HG02884 (cell line): Measurements from ENCODE around the gene CDH2.

Experiments
- ATAC-seq: cut with Tn5 transposase; IDR thresholded peaks from one replicate; pipeline ENCODE4 v1.9.1; 2021; ENCODE audit warnings: mild to moderate bottlenecking, moderate library complexity; ENCODE audit not compliant: unreplicated experiment

CDH2 gene

DNA sequence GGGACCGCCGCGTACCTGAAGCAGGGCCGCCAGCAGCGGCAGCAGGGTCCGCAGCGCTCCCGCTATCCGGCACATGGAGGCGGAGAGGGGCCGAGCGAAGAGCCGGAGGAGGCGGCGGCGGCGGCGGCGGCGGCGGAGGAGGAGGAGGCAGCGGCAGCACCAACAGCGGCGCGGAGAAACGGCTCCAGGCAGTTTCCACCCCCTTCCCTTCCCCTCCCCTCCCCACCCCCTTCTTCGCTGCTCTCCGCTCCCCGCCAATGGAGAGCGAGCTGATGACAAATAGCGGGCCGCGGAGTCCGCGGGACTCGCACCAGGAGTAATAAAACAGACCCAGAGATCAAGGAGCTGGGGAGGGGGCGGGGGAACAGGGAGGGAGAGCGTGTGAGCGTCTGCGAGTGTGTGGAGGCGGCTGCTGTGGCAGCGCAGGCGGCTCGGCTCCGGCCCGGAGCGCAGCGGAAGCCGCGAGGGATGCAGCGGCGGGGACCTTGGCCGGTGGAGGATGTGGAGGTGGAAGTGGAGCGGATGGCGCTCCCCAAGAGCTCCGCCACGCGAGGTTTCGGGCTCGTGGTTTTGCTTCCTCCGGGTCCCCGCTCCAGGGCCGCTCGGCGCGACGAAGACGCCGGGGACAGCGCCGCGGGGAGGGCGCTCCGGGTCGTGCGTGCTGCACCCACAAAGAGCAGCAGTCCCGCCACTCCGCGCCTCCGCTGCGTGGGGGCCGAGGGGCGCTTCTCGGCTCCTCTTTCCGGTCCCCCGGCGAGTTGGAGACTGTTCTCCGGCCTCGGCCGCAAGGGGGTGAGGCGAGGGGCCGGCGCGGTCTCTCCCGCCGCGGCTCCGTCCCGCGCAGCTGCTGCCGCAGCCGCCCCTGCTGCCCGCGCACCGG is at the start of gene CDH2:
CDH2 (minus strand) TSS at position 183 of the 880 bp plus-strand sequence; CDS start at position 75, 108 bp downstream.
- ATAC-seq, result no peak

DNA sequence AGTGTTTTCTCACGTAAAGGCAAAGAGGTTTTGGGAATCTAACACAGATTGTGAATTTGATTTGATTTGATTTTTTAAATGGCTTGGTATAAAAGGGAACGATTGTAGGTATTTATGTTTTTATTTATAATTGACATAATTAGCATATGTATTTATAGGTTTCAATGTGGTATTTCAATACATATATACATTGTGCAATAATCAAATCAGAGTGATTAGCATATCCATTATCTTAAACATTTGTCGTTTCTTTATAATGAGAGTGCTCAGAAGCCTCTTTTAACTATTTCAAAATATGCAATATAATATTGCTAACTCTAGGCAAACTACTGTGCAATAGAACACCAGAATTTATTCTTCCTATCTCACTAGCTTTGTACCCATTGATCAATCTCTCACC is 35.1 kb upstream of the CDH2 start:
- ATAC-seq, result no peak

DNA sequence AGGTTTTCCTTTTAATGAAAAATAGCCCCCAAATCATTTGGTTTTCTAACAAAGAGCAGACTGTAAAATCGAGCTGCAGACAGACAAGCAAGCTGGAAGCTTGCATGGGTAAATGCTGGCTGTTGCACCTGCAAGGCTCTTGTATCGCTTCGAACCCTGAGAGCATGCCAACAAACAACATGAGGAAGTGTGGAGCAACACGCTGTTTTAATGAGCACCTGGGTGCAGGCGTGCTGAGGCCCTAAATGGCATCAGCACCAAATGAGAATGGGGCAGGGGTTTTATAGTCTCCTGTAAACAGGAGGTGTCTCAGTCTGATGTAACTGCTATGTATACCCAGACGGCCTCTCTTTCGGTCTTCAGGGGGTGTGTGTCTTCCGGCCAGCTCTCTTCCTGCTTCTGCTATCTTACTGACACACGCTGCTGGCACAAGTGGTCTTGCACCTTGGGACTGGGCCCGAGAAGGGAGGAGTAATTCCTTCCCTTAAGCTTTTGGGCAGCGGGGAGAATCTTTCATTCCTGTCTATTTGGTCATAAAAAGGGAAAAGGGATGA is 31.9 kb upstream of the CDH2 start:
- ATAC-seq, result no peak

DNA sequence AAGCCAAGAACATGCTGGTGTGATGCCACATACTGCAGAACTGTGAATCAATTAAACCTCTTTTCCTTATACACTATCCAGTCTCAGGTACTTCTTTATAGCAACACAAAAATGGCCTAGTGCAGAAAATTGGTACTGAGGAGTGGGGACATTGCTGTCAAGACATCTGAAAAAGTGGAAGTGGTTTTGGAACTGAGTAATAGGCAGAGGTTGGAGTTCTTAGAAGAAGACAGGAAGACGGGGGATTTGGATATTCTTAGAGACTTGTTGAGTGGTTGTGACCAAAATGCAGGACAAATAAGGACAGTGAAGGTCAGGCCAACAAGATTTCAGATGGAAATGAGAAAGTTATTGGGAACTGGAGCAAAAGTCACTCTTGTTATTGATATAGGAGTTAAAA is 31.3 kb upstream of the CDH2 start:
- no peak for ATAC-seq

DNA sequence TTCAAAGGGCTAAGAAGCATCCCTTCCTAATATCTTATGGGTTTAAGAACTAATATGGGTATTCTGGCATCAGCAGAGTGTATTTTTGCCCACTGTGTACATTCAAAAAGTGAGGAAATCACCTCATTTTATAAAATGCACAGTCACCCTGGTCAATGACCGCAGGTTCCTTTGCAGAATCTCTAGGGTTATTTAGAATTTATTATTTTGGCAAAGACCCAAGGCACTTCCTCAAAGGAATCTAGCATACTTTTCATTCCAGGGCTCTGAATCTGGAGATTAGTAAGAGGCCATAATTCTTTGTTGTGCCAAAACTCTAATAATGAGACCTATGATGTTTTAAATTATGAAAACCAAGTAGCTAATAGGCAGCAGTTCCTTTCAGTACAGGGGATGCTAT is 27.2 kb upstream of the CDH2 start:
- ATAC-seq, result no peak

DNA sequence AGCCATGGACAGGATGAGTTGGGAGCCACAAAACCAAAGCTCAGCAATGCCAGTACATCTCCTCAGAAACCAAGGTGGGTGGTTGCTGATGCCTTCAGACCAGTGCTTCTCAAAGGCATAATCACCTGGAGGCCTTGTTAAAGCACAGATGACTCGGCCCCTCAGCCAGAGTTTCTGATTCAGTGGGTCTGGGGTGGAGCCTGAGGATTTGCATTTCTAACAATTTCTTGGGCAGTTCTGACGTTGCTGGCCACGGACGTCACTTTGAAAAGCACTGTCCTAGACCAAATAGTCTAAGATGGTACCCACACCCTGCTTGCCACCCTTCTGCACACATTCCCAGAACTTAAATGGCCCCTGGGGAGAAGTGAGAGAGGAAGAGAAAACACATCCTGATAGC is 24.1 kb upstream of the CDH2 start:
- ATAC-seq, result no peak

DNA sequence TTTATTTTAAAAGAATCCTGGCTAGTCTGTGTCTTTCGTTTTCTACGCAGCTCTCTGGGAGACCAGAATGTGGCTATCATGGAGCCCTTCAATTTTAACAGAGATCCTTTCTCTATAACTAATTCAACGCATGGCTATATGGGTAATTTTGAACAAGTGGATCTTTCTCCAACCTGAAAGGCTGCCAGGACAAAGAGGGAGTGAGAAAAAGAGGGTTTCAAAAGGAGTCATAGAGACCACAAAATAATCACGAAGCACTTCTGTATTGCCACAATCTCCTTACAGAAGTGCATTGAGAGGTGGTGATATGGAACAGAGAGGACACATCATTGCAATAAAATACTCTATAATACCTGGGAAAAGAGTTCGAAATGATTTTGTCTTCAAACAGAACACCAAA is 21.7 kb upstream of the CDH2 start:
- no peak for ATAC-seq

DNA sequence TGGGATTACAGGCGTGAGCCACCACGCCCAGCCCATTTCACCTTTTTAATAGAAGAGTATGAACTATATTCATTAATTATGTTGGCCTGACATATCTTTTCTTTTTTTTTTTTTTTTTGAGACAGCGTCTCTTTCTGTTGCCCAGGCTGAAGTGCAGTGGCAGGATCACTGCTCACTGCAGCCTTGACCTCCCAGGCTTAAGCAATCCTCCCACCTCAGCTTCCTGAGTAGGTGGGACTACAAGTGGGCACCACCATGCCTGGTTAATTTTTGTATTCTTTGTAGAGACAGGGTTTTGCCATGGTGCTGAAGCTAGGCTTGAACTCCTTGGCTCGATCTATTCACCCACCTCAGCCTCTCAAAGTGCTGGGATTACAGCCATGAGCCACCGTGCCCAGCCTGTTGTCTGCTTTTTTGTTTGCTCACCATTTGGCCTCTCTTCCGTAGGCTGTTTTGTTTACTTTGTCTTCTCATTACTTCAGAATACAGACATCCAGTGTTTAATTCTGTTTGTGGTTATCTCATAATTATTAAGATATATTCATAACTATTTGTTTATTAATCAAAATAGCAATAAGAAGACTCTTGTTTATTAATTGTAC is 16.3 kb upstream of the CDH2 start:
- no peak for ATAC-seq

DNA sequence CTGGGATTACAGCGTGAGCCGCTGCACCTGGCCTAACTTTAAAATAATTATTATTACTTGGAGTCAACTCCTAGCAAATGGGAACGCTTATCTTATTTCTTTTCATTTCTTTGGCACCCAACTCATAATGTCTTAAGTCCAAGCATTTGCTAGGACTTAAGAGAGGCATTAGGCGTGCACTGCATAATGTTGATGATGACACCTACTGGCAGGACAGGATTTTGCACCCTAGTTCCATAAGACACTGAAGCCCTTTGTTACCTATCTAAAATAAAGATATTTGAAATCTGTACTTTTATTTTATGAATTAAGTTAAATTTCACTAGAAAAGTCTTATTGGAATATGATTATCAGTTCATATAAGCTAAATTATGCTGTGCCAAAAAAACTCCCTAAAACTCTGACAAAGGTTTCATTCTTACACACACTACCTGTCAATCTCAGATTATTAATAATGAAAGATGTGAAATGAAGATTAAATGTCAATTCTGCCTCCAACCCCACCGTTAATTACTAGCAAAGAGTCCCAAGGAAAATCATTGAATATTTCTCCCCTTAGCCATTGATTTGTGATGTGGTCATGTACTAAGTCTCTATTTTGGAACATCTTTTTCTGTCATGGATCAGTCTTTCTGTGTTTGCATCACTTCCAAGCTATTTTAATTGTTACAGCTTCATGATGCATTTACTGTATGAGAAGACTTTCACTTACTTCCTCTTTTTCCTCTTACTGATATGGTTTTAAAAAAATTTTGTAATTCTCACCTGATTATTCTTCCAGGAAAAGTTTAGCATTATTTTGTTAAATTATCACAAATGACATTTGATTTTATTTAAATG is 12.7 kb upstream of the CDH2 start:
- peak; percentile 88 for ATAC-seq

DNA sequence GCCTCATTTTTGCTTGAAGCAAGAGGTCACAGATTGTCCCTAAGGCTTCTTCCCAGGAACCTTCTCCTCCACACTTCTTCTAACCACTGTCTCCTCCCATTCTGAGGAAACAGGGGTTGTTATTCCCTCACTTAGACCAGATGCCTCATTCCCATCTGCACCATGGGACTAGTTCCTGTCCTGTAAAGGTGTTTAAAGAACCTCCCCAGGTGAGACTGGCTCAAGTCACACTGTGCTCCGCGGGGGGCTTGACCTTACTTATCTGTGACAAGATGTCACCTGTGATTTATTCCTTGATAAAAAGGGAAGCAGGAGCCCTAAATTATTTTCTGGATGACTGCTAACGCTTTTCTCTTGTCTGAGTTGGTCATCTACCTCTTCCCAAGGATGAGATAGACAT is 8.2 kb upstream of the CDH2 start:
- ATAC-seq, result no peak

DNA sequence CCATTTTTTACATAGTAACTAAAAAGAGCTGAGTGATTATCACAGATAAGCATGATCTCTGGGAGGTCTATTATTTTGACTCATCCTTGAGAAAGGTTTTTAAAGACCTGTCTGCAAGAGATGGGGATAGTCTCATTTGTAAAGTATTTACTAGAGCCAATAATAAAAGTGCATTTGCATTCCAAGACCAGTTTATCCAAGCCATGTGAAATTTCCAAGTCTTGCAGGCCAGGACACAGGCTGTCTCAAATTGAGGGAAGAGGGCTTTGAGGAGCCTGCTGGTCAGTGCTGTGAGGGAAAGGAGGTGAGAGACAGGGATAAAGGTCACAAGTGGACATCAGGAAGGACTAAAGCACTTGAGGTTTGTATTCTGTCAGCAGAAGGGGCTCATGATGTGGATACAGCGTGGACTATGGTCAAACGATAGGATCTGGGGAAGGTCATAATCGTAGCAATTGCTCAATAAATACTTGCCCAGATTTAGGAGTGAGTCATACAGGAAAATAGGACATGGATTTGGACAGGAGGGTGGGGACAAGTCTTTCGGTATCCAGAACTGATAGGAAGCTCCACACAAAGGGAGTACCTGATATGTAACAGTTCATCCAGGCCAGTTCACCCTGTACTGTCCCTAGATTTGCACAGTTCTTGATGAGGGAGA is 6.6 kb upstream of the CDH2 start:
- no peak for ATAC-seq

DNA sequence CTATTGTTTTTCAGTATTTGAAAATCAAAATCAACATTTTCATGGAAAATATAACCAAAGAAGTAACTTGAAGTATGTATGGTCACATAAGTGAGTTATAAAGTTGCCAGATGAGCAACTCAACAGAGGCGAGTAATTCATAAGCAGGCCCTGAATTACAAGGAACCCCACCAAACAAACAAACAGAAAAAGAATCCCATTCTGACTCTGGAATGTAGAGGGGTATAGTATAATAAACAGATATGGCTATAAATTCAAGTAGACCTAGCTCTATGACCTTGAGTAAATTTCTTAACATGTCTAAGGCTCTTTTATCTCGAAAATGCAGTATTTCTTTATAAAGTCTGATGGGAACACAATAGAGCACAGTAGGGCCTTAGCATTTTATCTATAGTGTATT is 4.7 kb upstream of the CDH2 start:
- ATAC-seq, result no peak

DNA sequence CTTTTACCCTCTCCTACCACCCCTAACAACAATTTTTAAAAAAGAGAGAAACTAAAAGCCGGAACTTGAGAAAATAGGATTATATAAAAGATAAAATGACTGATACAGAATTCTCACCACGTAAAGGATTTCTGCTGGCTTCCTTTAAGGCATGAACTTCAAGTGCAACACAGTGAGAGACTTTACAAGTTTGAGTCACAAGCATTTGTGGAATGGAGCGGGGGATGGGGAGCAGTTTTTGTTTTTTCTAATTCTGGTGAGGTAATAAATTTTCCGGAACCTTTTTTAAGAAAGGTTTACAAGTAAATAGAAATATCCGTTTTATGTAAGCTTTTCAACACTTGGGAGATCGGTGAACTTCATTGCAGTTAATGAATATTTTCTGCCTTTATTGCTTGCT is 1.8 kb upstream of the CDH2 start:
- ATAC-seq, result no peak

DNA sequence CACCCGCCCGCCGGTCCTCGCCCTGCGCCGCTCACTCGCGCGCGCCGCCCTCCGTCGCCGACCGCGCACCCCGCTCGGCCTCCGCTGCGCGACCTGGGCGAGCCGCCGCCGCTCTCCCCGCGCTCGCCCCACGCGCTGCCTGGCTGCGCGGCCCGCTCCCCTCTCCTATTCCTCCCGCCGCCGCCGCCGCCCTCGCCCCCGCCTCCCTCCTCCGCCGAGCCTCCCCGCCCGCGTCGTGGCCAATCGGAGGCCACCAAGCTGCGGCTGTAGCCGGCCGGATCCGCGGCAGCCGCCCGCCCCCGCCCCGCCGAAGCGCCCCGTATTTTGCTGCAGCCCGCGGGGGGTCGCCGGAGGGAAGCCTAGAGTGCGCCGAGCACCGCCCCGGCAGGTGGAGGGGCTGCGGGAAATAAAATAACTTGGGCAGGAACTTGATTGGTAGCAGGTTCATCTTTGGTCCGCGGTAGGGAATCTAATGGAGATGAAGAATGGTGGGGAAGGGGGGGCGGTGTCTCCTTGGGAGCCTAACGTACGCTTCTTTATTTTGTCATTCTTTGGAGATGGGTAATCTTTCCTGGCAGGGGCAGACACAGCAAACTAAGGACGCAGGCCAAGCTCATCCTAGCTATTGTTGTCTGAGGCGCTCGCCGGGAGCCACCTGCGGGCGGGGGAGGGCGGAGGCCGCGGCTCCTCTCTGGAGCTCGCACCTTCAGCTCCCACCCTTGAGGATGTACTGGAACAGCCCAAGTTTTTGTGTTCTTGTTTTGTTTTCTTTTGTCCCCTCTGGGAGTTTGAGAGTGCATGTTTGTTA is 1.1 kb upstream of the CDH2 start:
- no peak for ATAC-seq

DNA sequence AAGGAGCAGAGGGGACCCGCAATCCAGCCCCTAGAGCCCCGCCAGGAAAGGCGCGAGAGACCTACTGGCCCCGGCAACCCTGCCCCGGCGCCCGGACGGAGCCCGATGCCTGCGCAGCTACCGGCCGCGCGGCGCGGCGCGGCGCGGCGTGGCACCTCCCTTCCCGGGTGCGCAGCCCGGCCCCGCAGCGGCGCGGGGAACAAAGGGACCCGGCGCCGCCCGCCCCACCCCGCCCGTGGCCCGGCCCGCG is 307 bp downstream of the CDH2 start:
- ATAC-seq, result no peak

DNA sequence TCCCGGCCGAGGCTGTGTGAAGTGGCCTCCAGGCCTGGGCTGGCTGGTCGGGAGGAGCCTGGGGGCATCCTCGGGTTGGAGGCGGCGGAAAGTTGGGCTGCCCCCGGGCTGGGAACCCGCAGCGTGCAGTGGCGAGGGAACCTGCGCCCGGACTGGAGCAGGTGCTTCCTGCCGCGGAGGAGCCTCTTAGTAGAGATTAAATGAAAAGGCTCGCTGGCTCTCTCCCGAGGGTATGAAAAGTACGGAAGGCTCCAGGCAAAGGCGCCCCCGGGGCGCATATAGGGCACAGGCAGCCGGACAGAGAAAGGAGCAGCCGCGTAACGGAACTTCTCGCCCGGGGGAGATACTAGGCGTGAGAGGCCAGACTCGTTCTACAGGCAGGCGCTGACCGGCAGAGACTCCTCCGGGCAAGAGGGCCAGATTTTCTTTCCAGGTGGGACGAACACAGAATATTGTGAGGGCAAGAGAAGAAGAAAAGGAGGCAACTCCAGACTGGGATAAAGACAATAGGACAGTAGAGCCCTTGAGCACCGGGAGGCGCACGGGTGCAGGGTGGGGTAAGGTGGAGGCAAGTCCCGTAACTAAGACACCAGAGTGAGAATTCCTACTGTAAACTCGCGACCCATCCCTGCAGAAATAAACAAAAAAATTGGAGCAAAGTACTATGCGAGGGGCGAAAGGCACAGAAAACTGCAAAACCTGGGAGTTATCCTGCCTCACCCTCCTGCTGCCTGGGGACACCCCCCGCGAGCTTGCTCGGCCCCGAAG is 816 bp downstream of the CDH2 start:
- ATAC-seq, result no peak

DNA sequence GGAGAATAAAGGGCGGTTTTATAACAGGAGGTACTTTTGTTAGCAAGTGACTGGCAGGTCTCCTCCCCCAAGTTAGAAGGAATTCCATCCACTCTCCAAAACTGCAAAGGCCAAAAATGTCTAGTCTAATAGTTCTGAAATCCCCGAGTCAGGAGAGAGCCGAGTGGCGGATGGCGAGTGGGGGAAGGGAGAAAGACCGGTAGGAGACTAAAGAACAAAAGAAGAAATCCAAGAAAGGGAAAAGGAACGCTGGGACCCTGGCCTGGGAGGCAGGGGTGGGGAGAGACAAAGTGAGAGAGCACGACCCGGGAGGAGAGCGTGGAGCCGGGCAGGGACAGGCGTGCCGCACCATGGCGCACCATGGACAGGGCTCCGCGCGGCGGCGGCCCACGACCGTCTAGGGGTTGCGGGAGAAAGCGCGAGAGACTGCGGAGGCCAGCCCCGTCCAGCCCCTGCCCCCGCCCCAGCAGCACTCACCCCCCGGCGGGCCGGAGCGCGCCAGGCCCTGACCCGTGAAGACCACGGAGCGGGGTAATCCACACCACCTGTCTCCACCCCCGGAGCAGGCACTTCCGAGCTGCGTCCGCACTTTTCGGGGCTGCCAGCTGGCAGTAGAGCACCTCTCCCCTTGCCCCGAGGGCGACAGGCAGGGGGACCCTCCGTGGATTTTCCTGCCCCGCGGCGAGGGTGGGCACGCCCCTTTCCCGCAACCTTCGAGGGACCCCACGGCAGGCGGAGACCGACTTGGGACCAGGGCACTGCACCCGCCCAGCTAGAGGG is 1.6 kb downstream of the CDH2 start:
- ATAC-seq, result no peak

DNA sequence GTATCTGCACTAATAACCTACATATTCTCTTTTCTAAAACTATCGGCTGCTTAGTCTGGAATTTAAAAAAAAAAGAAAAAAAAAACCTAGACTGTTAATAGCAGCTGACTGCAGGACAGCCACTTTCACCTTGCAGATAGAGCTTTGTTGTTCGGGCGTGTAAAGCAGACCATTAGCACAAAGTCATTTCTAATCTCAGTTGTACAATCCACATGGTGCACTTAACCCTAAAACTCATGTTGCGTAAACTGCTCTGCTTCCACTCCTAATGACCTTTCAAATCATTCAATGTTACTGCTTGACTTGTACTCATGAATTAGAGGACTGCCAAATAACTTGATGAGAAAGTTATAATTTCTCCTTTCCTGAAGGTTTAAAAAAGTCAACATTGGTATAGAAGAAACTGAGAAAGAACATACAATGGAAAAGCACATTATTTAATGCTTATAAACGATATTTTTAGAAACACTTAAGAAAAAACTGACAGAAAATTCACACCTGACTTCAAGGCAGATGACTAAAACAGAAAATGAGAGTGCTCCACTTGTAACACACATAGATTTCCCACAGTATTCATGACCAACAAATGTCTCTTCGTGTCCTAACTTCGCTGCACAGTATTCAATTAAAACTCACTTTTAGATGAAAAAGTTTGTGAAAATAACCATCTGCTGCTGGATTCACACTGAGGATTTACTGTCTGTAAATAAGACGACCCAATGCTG is 2.6 kb downstream of the CDH2 start:
- no peak for ATAC-seq
